GM12891 (cell line): Measurements from ENCODE around the gene GNS. TPM values are rescaled to one million over a fixed set of nuclear protein-coding genes. Genes with fewer than 3 reads are reported as not detected.

ENCODE experiments used
- DNase-seq: peaks from one replicate; pipeline ENCODE4 v3.0.0; 2011; ENCODE audit warnings: low spot score; ENCODE audit not compliant: insufficient read length
- FAIRE-seq: peaks from 2 replicates; lab custom pipeline; 2011; peaks lifted over from hg19 to GRCh38; lab: Jason Lieb, UNC
- PAX5 ChIP-seq: IDR thresholded peaks from 2 replicates; pipeline ENCODE4 v1.6.1; 2011; ENCODE audit warnings: low read length, moderate library complexity, mild to moderate bottlenecking; ENCODE audit not compliant: insufficient read depth, severe bottlenecking
- POLR2A ChIP-seq: IDR thresholded peaks from 2 replicates; pipeline ENCODE4 v1.6.1; 2011; ENCODE audit warnings: low read depth, low read length, control low read depth
- POLR2AphosphoS5 ChIP-seq: IDR thresholded peaks from 2 replicates; pipeline ENCODE4 v1.6.1; 2011; ENCODE audit warnings: low read depth, low read length, control low read depth
- POU2F2 ChIP-seq: IDR thresholded peaks from 2 replicates; pipeline ENCODE4 v1.6.1; 2011; ENCODE audit warnings: low read depth, mild to moderate bottlenecking, control low read depth, low read length, moderate library complexity
- SPI1 ChIP-seq: IDR thresholded peaks from 2 replicates; pipeline ENCODE4 v1.6.1; 2011; ENCODE audit warnings: low read depth, low read length, control low read depth
- TAF1 ChIP-seq: IDR thresholded peaks from 2 replicates; pipeline ENCODE4 v1.6.1; 2011; ENCODE audit warnings: low read depth, low read length, control low read depth
- polyA plus RNA-seq: library from polyadenylated mRNA; unstranded; fragments of >200 nt; gene quantifications from one replicate; pipeline ENCODE4 v1.2.1, GENCODE V29; 2012; ENCODE audit warnings: low read depth, missing spikeins, inconsistent platforms; ENCODE audit not compliant: missing spikeins

GNS gene
- polyA plus RNA-seq = 10.2 TPM

DNA sequence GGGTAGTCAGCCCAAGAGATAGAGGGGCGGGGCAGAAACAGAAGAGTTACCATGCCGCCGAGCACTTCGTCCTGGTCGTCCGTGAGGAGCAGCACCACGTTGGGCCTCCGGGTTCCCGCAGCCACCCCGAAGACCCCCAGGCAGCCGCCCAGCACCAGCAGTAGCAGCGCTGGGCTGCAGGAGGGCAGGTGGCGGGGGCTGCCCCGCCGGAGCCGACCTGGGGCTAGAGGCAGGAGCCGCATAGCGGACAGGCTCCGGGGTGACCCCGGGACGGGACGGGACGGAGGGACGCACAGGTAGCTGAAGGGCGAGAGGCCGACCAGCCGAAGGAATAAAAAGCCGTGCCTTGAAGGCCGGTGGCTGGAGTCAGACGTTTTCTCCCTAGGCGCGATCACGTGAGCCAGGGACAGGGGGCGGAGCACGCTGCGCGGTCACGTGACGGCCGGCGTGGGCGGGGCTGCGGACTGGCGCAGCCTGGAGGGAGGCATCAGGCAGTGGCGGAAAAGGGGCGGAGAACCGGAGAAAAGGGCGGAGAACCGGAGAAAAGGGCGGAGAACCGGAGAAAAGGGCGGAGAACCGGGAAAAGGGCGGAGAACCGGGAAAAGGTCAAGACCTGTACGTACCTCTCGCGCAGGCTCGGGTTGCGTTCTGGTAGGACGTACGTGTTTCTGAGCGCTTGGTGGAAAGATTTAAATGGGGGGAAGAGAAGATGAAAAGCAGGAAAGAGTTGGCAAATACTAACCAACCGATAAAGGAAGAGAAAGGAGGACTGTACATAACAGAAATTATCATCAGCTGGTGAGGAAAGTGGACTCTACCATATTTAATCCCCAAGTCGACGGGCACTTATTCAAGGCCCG is at the start of gene GNS:
TSS of gene GNS (minus strand) at position 372 of the 860 bp plus-strand sequence. CDS start at position 242, 130 bp downstream.
- peak; percentile 97 for FAIRE-seq
- TF ChIP-seq POLR2A (no peak), PAX5 (no peak), TAF1 (0 out of 2 replicates have a peak, but pooled peaks have one; percentile 48), POLR2AphosphoS5 (no peak), SPI1 (no peak)
- peak; percentile 86 for DNase-seq

DNA sequence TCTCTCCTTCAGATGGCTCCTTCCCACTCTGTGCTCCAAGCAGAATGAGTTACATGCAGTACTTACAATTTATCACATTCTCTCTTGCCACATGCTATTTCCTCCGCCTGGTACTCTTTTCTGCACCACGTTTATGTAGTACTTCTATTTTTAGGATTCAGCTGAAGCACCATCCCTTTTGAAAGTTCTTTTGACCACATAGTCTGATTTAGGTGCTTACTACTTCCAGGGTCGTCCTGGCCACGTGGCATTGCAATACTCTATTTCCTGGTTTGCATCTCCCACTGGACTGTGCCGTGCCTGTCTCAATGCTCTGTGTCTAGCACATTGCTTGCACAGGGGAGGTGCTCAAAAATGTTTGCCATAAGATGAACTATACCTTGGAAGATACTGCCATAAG is 48.9 kb upstream of the GNS start:
- FAIRE-seq (no peak), DNase-seq (no peak)
- TF ChIP-seq TAF1 = no peak
- TF ChIP-seq PAX5 = no peak
- no peak for TF ChIP-seq SPI1
- no peak for TF ChIP-seq POLR2A
- no peak for TF ChIP-seq POLR2AphosphoS5
- TF ChIP-seq POU2F2 = no peak

DNA sequence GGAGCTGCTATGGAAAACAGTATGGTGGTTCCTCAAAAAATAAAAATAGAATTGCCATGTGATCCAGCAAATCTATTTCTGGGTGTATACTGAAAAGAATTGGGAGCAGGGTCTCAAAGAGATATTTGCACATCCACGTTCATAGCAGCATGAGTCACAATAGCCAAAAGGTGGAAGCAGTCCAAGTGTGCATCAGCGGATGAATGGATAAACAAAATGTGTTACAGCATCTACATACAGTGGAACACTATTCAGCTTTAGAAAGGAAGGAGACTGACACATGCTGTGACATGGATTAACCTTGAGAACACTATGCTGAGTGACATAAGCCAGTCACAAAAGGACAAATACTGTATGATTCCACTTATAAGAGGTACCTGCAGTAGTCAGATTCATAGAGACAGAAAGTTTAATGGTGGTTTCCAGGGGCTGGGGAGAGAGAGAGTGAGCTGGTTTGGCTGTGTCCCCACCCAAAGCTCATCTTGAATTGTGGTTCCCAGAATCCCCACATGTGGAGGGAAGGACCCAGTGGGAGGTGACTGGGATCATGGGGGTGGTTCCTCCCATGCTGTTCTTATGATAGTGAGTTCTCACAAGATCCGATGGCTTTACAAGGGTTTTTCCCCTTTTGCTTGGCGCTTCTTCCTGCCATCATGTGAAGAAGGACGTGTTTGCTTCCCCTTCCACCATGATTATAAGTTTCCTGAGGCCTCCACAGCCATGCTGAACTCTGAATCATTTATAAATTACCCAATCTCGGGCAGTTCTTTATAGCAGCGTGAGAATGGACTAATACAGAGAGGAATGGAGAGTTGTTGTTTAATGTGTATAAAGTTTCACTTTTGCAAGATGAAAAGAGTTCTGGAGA is 47.6 kb upstream of the GNS start:
- no peak for DNase-seq
- TF ChIP-seq POLR2AphosphoS5 (no peak), POLR2A (no peak), SPI1 (no peak), POU2F2 (no peak), TAF1 (no peak), PAX5 (no peak)
- no peak for FAIRE-seq

DNA sequence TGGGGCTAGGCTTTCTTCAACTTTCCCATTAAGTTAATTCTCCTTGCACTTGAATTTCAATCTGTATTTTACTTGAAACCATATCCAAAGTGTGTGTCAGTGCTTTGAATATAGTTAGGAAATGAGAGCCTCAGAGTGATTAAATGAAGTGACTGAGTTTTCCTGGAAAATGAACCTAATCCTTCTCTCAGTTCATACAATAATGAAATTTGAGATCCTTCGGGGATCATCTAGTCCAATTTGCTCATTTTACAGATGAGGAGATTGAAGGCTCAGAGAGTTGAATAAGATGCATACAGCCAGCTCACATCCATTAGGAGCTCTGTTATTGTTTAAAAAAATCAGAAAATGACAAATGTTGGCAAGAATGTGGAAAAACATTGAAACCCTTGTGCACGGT is 47.0 kb upstream of the GNS start:
- TF ChIP-seq POU2F2 (no peak), SPI1 (no peak), POLR2AphosphoS5 (no peak), TAF1 (no peak), POLR2A (no peak), PAX5 (no peak)

DNA sequence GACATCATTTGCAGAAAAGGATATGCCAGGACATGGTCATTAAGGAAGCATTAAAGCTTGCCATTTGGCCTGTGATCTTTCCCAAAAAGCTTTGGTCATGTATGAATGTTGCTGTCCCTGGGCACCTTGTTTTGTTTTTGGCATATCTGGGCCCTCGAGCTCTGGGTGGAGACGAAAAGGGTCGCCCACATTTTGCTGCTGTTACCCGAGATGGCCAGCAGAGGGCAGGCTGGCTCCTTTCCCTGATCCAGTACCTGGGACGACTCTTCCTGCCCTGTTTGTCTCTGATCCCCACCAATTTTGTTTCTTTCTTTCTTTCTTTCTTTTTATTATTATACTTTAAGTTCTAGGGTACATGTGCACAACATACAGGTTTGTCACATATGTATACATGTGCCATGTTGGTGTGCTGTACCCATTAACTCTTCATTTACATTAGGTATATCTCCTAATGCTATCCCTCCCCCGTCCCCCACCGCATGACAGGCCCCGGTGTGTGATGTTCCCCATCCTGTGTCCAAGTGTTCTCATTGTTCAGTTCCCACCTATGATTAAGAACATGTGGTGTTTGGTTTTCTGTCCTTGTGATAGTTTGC is 43.1 kb upstream of the GNS start:
- DNase-seq (peak; percentile 29), FAIRE-seq (peak; percentile 78)

More for the DNA sequence above, 47.0 kb upstream of the GNS start:
- no peak for DNase-seq
- no peak for FAIRE-seq

DNA sequence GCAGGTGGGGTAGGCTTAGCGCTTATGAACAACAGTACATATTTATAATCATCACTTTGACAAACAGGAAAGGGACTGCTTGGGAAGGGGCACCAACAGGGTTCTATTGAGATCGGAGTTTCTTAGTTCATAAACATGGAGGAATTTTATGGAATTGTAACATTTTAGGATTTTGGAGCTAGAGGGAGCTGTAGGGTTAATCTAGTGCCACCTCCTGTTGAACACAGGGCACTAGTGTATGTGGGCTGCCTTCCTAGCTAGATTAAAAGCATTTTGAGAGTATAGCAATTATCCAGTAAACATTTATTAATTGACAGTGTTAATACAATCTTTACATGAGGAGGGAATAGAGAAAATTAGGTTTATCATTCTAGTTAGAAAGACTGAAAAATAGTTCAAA is 42.2 kb upstream of the GNS start:
- no peak for FAIRE-seq
- no peak for DNase-seq
- TF ChIP-seq POLR2AphosphoS5 (no peak), TAF1 (no peak), POLR2A (no peak), SPI1 (no peak), PAX5 (no peak), POU2F2 (no peak)

DNA sequence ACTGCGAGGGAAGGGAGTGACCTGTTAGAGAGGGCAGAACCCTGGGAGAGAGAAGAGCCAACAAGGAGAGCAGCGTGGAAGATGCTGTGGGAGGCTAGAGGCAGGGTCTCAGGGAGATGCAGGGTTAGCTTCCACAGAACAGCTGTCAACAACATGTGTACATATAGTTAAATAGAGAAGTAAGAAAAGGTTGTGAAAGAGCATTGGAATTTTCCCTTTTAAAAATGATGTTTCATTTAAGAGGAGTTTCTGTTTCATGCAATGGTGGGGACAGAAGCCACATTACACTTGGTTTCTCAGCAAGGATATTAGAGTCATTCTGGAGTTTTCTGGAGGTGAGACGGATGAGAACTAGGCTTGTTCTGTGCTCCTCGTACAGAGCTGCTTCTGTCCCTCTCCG is 41.4 kb upstream of the GNS start:
- DNase-seq (no peak), FAIRE-seq (no peak)
- no peak for TF ChIP-seq POLR2A
- no peak for TF ChIP-seq PAX5
- no peak for TF ChIP-seq TAF1
- no peak for TF ChIP-seq POU2F2
- no peak for TF ChIP-seq POLR2AphosphoS5
- TF ChIP-seq SPI1 = no peak

DNA sequence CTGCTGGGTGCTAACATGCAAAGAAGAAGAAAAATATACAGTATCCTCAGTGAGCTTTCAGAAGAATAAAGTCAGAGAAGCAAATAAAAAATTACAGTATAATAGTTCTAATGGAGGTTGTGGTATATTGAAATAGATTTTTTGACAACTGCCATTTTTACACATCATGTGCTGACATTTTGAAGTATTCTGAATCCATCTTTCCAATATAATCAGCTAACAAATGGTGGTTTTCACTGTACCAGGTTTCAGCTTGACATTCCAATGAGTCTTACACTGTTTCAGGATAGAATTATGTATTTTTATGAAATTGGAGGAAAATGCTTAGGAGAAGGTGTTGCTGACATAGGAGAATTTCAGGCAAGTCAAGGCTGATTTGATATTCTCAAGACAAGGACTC is 39.0 kb upstream of the GNS start:
- FAIRE-seq (no peak), DNase-seq (no peak)
- TF ChIP-seq POU2F2 = no peak
- TF ChIP-seq POLR2A = no peak
- TF ChIP-seq SPI1 = no peak
- no peak for TF ChIP-seq PAX5
- TF ChIP-seq TAF1 = no peak
- no peak for TF ChIP-seq POLR2AphosphoS5

DNA sequence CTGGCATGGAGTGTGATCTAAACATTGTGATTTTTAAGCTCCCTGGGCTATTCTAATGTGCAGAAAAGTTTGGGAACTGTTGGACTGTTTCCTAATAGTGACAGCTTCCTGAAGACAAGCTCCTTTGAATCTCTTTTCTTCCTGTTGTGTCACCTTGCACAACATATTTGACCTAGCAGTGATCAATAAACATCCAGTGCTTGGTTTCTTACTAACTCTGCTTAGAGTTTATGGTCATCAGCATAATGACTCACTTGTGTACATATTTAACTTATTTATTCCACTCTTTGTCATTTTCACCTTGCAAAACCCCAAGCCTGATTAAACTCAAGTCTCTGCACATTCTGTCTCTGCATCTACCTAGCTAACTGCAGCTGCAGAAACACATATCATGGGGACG is 38.0 kb upstream of the GNS start:
- DNase-seq (no peak), FAIRE-seq (no peak)
- no peak for TF ChIP-seq POLR2AphosphoS5
